Stimulated activated naive B cell treated with anti-CD40 and anti-IgM and Interleukin-4, amounts not matched to agents 10 μg/mL and 1 μg/mL and 100 μg/mL, for 72 hours (primary cell): ENCODE data around the gene SLC22A23.
A peak's percentile ranks its signal among the peaks of the same experiment; 100 is the strongest.

ENCODE experiments used
- ATAC-seq, 2 donors: fragments of 150-1000 bp; cut with Tn5 transposase; replicated peaks; 2 replicates each; pipeline ENCODE4 v1.10.0; 2021; ENCODE audit warnings: moderate library complexity in 1 of 2
- DNase-seq: peaks from one replicate; pipeline ENCODE4 v3.0.0; 2021
- H3K27ac Mint-ChIP-seq: one replicate; pipeline ENCODE4 v1.8.0; 2022; ENCODE audit warnings: mild to moderate bottlenecking, mixed read lengths
- H3K27me3 Mint-ChIP-seq, 2 donors: one replicate each; pipeline ENCODE4 v1.8.0; 2022; ENCODE audit warnings: mixed read lengths in 2 of 2
- H3K36me3 Mint-ChIP-seq, 2 donors: one replicate each; pipeline ENCODE4 v1.8.0; 2022; ENCODE audit warnings: mixed read lengths in 2 of 2, mild to moderate bottlenecking in 1 of 2
- H3K4me1 Mint-ChIP-seq, 2 donors: one replicate each; pipeline ENCODE4 v1.8.0; 2022; ENCODE audit warnings: mixed read lengths in 2 of 2, mild to moderate bottlenecking in 1 of 2
- H3K4me3 Mint-ChIP-seq, 2 donors: one replicate each; pipeline ENCODE4 v1.8.0; 2022; ENCODE audit warnings: mild to moderate bottlenecking in 2 of 2, mixed read lengths in 2 of 2, moderate library complexity in 1 of 2
- H3K9me3 Mint-ChIP-seq, 2 donors: one replicate each; pipeline ENCODE4 v1.8.0; 2022; ENCODE audit warnings: mixed read lengths in 2 of 2, mild to moderate bottlenecking in 1 of 2

SLC22A23 gene

DNA sequence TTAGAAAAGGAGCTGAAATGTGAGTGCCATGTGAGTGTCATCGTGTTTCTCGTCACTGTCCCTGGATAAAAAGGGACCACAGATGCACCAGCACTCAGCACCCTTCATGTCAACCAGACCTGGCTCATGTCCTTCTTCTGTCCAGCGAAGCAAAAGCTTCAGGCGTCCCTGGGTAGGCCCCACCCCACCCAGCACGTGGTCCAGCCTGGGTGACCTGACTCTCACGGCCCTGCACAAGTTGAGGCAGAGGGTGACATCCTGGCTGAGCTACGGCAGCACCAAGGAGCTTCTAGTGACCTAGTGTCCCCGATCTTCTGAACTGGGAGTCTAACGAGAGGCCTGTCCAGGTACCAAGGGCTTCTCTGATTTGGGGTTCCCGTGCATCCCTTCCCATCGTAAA lies 160.3 kb downstream of the SLC22A23 start:
- no peaks in the 10 kb centered on the region for H3K9me3 Mint-ChIP-seq
- no peak overlapping the region for H3K4me3 Mint-ChIP-seq
- H3K36me3 Mint-ChIP-seq = no peaks in the 10 kb centered on the region
- DNase-seq (no peak), ATAC-seq (no peak)
- peaks cover 20 to 21% of the 10 kb centered on the region in 2 donors for H3K27me3 Mint-ChIP-seq
- no peak overlapping the region for H3K27ac Mint-ChIP-seq
- peaks cover 0 to 2% of the 10 kb centered on the region in 2 donors for H3K4me1 Mint-ChIP-seq

DNA sequence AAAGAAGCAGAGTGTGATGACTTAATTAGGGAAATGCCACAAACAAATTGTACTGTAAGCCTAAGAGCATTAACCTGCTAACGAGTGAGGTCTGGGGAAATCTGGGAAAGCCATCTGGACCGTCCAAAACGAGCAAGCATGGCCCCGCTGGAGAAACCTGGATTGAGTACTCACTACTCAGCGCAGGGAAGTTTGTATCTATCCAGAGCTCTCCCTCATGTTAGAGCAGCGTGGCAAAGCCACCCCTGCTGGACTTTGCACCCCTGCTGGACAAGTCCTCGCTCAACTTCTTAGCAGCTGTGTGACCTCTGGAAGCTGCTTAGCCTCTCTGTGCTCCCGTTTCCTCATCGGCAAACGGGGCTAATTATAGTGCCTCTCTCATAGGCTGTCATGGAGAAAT lies 160.8 kb downstream of the SLC22A23 start:
- Mint-ChIP-seq H3K27me3 (peaks cover 20 to 21% of the 10 kb centered on the region in 2 donors), H3K9me3 (no peaks in the 10 kb centered on the region), H3K27ac (no peak overlapping the region), H3K36me3 (no peaks in the 10 kb centered on the region), H3K4me3 (no peak overlapping the region), H3K4me1 (peaks cover 0 to 2% of the 10 kb centered on the region in 2 donors)
- ATAC-seq (no peak), DNase-seq (no peak)

DNA sequence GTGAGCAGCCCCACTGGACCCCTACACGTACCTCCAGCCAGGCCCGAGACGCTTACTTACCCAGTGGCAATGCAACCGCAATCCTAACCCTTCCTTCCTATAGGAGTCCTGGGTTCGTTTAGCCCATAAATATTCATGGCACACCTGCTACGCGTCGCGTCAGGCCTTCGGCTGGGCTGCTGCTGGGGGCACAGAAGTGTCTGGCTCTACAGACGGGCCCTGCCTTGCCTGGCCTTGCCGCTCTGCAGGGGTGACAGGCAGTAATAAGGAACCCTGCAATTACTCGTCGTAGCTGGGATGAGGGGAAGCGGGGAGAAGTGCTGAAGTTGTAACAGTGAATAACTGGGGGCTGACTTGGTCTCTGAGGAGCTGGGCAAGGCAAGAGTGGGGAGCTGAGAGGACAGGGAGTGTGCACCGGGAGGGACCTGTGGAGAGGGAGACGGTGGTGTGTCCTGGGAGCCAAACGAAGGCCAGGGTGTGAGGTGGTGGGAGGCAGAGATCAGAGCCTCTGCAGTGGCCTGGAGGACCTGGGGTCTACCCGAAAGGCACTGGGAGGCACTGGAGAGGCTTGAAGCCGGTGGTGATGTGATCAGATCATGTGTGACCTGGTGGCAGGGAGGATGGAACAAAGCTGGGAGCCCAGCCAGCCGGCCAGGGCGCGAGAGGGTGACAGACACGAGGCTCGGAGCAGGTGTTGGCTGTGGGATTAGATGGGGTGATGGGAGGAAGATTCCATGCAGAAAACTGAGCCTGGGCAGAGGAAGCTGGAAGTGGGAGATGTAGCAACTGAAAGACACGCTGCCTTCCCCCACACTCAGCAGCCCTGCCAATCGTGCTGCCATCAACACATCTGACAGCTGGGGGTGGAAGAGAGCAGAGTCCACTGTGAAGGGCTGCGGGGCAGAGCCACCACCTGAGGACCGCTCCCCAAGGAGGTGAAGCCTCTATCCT lies 161.7 kb downstream of the SLC22A23 start:
- H3K36me3 Mint-ChIP-seq = no peaks in the 10 kb centered on the region
- ATAC-seq = no peak
- no peak overlapping the region for H3K4me3 Mint-ChIP-seq
- H3K27ac Mint-ChIP-seq = peak overlapping the region; percentile 75
- peaks cover 16 to 21% of the 10 kb centered on the region in 2 donors for H3K27me3 Mint-ChIP-seq
- H3K4me1 Mint-ChIP-seq = peaks cover 0 to 2% of the 10 kb centered on the region in 2 donors
- no peak for DNase-seq
- no peaks in the 10 kb centered on the region for H3K9me3 Mint-ChIP-seq

DNA sequence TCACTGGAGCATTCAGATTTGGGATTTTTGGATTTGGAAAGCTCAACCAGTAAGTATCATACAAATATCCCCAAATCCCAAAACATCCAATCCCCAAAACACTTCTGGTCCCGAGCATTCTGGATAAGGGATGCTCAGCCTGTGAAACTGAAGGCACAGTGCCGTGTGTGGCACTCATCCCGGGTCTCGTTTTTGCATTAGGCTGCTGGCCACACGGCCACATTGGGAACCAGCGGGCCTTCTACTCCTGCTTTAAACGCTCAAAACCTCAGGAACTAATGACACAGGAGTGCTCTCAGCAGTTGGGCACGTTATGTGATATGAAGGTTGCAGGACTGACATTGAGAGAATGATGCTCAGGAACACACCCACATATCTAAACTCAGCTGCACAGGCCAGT lies 162.5 kb downstream of the SLC22A23 start:
- Mint-ChIP-seq H3K4me1 (peaks cover 6 to 7% of the 10 kb centered on the region in 2 donors), H3K4me3 (no peak overlapping the region), H3K27ac (no peak overlapping the region), H3K27me3 (peaks cover 13 to 21% of the 10 kb centered on the region in 2 donors), H3K9me3 (no peaks in the 10 kb centered on the region), H3K36me3 (no peaks in the 10 kb centered on the region)
- ATAC-seq (no peak), DNase-seq (no peak)

DNA sequence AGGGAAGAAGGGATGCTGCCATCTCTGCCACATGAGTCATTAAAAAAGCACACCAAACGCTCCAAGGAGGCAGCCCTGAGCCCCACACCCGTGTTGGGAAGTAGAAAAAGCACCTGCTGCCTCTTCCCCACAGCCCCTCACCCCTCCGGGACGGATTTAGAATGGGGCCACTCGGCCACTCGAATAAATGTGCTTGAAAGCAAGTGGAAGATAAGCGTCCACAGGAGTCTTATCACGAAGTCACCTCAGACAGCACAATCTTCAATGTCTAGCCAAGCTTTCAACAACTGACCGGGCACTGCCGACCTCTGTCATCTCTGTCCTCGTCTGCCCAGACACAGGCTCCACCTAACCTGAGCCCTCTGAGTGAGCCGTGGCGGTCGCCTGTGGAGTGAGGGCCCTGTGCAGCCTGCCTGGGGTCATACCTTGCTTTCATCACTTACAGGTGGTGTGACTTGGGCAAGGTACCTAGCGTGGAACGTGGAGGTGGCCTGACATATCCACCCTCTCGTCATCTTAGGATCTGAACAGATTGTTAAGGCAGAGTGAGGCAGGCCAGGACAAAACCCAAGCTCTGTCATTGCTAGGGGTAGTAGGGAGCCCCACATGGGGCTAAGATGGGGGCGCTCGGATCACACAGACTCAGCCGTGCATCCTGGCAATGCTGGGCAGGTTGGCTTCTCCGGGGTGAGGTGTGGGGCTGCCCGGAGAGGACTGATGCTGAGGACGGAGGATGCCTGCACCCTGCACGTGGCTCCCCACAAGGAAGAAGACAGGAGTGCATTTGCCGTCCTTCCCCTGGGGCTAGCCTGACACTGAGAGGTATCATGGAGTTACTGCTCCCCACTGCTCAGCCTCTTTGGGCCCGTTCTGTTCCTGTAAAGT lies 163.3 kb downstream of the SLC22A23 start:
- Mint-ChIP-seq H3K9me3 (no peaks in the 10 kb centered on the region), H3K36me3 (no peaks in the 10 kb centered on the region), H3K27me3 (peaks cover 13 to 21% of the 10 kb centered on the region in 2 donors), H3K4me1 (peaks cover 6 to 7% of the 10 kb centered on the region in 2 donors), H3K27ac (no peak overlapping the region), H3K4me3 (no peak overlapping the region)
- ATAC-seq = no peak
- DNase-seq = no peak

DNA sequence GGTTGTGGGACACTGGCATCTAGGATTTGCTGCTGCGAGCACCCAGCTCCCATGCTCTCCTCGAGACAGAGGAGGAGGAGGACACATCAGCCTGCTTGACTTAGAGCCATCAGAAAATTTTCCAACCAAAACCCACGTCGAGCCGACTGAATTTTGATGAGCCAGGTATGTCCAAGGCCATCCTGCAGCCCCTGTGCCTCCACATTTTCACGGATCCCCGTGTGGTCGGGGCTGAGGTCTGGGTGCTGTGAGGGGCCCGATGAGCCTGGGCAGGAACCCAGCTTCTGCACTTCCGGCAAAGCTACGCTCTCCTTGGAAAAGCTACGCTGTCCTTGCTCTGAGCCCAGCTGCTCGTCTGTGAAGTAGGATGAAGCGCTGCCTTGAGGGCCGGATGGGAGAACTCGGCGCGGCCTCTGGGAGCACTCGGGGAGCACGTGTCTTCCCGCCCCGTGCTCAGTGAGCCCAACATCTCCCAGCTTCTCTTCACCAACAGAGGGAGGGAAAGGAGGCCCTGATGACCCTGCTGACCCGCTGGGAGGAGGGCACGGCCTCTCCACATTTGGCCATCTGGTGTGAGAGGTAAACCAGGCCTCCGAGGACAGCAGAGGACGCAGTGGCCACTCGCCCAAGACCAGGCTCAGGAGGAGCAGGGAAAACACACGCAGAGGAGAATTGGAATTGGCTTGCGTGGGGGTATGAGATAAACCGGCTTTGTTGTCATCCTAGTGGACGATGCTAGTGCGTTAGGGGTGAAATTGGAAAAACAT lies 164.2 kb downstream of the SLC22A23 start:
- Mint-ChIP-seq H3K4me1 (peaks cover 7 to 9% of the 10 kb centered on the region in 2 donors), H3K36me3 (no peaks in the 10 kb centered on the region), H3K4me3 (no peak overlapping the region), H3K27me3 (peaks cover 12 to 13% of the 10 kb centered on the region in 2 donors), H3K9me3 (no peaks in the 10 kb centered on the region), H3K27ac (no peak overlapping the region)
- no peak for DNase-seq
- no peak for ATAC-seq

DNA sequence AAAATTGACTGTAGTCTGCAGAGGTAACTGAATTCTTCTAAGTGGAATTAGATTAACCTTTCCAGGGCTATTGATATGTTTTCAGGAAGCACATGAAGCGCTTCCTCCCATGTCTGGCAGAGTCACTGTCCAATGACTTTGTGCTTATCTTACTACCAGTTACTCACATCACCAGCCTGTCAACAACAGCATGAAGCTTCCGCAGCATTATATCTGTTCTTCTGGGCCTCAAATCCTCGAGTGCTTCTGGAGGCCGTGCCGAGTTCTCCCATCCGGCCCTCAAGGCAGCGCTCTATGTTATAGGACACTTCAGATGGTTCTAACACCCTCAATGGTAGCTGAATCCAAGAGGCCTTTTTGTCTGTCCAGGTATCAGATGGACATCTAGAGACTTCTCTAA lies 164.9 kb downstream of the SLC22A23 start:
- Mint-ChIP-seq H3K4me1 (peaks cover 7 to 9% of the 10 kb centered on the region in 2 donors), H3K27ac (no peak overlapping the region), H3K36me3 (peaks cover 0 to under 1% of the 10 kb centered on the region in 2 donors), H3K9me3 (no peaks in the 10 kb centered on the region), H3K27me3 (peaks cover 10 to 13% of the 10 kb centered on the region in 2 donors), H3K4me3 (no peak overlapping the region)
- DNase-seq (no peak), ATAC-seq (no peak)

DNA sequence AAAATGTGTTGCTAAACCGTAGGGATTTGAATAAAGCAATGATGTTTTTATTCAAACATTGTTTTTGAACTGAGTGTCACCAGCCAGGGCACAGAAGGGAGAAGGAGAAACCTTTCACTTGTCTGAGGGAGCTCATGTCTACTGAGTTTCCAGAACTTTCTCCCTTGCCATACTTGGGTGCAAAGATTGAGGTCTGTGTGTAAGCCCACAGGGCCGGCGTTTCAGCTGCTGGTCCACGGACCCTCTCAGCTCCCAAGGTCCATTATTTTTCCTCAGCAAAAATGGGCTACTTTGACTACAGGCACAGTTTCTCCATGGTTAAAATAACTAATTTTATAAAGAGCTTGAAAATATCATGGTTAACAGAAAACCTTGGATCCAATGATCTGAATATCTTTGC lies 165.5 kb downstream of the SLC22A23 start:
- Mint-ChIP-seq H3K9me3 (no peaks in the 10 kb centered on the region), H3K36me3 (peaks cover 0 to 3% of the 10 kb centered on the region in 2 donors), H3K4me3 (no peak overlapping the region), H3K27me3 (peaks cover 5 to 13% of the 10 kb centered on the region in 2 donors), H3K27ac (no peak overlapping the region), H3K4me1 (peaks cover 7 to 9% of the 10 kb centered on the region in 2 donors)
- DNase-seq (no peak), ATAC-seq (no peak)

DNA sequence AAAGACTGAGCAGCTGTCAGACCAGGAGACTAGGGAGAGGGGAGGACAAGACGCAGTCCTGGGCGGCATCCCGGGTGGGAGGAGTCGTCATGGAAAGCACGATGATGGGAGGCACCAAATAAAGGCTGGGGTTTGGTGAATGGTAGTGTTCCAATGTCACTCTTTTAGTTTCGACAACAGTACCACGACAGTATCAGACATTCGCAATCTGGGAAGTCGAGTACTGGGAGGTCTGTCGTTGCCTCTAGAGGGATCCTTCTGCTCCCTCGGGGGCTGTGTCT lies 166.0 kb downstream of the SLC22A23 start:
- DNase-seq = no peak
- no peaks in the 10 kb centered on the region for H3K9me3 Mint-ChIP-seq
- peaks cover 5 to 13% of the 10 kb centered on the region in 2 donors for H3K27me3 Mint-ChIP-seq
- no peak overlapping the region for H3K27ac Mint-ChIP-seq
- H3K4me1 Mint-ChIP-seq = peaks cover 7 to 9% of the 10 kb centered on the region in 2 donors
- peaks cover 0 to 3% of the 10 kb centered on the region in 2 donors for H3K36me3 Mint-ChIP-seq
- no peak overlapping the region for H3K4me3 Mint-ChIP-seq
- ATAC-seq = no peak

DNA sequence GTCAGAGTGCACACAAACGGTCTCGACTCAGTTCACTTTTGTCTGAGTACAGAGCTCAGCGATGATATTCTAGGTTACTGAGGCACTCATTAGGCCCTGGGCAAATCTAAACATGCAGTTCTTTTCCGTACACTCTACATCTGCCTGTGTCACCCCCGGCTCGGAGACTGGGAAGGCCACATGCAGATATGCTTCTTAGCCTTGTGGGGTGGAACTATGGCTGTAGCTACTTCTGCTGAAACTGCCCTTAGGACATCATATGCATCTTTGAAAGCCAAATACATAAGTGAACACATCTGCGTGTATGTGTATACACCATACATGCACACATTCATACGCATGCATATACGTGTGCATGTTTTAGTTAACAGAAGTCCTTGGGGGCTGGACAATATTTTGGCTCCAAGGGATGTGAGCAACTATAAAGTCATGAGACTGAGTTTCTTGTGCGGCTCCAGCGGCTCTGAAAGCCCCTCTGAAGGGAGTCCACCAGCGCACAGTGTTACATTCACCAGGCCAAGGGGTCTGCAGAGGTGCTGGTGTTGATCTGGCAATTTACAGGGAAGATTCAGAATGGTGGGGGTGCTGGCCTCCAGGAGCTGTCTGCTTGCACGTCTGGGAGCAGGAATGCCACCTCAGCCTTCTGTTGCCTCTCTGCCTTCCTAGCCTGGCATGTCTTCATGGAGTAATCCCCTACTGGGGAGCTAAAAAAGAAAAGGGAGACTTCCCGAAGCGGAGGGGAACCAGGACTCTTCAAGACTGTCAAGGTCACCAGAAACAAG lies 166.5 kb downstream of the SLC22A23 start:
- H3K9me3 Mint-ChIP-seq = no peaks in the 10 kb centered on the region
- H3K4me1 Mint-ChIP-seq = peaks cover 7 to 9% of the 10 kb centered on the region in 2 donors
- DNase-seq (no peak), ATAC-seq (no peak)
- H3K4me3 Mint-ChIP-seq = no peak overlapping the region
- H3K27me3 Mint-ChIP-seq = peaks cover 5 to 9% of the 10 kb centered on the region in 2 donors
- H3K27ac Mint-ChIP-seq = no peak overlapping the region
- H3K36me3 Mint-ChIP-seq = peaks cover 0 to 5% of the 10 kb centered on the region in 2 donors

DNA sequence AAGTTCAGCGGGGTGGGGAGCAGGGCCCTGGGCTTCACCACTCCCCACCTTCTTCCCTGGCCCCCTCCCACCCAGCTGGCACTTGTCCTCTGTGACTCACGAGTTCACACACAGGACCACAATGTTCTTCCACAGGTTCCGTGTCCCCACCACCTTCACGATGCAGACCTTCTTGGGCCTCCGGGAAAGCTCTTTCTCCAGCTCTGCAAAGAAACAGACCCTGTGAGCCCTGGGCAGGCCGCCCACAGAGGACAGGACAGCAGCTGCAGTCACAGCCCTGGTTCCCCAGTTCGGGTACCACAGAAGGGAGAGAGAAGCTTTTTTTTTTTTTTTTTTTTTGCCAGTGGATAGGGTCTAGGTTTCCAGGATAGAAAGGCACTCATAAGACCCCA lies 167.2 kb downstream of the SLC22A23 start:
- H3K36me3 Mint-ChIP-seq = peaks cover 1 to 5% of the 10 kb centered on the region in 2 donors
- H3K9me3 Mint-ChIP-seq = no peaks in the 10 kb centered on the region
- peaks cover 0 to 2% of the 10 kb centered on the region in 2 donors for H3K27me3 Mint-ChIP-seq
- peaks cover 7% of the 10 kb centered on the region in 2 donors for H3K4me1 Mint-ChIP-seq
- no peak for DNase-seq
- H3K4me3 Mint-ChIP-seq = no peak overlapping the region
- no peak for ATAC-seq
- H3K27ac Mint-ChIP-seq = no peak overlapping the region

DNA sequence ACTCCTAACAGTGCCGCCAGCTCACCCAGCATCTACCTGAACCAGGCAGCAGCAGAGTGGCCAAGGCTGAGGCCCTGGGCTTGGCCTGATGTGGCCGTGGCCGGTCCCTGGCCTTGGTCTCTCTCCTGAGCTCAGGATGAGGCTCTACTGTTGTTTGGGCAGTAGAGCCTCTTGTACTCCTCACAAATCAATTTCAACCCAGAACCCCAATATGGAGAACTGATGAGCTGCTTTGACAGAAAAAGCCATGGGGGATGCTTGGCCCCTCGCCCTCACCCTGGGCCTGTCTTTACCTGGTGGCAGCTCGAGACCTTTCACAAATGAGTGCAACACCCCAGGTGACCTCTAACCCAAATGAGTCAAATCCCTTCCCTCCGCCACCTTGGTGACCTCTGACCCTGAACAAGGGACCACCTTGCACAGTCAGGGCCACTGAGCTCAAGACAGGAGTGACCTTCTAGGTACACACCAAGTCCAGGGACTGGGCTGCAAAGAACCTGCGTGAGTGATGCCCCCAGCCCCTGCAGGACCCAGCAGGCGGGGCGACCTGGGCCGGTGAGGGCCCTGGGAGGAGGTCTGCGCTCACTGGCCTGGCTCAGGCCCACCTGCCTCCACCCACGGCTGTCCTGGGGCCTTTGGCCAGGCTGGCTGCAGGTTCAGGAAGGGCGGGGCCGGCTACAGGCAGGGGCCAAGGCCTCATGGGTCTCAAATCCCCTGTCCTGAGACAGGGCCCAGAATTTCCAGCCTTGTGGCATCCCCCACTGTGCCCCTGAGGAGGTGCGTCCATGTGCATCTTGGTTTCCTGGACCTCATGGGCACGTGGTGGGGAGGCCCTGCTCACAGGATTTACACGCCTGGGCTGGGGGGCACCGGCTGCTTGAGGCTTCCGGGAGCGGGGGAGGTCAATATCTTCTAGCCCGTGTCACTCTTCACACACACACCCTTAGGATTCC lies 167.9 kb downstream of the SLC22A23 start:
- peaks cover 2 to 5% of the 10 kb centered on the region in 2 donors for H3K36me3 Mint-ChIP-seq
- no peaks in the 10 kb centered on the region for H3K9me3 Mint-ChIP-seq
- H3K27me3 Mint-ChIP-seq = no peaks in the 10 kb centered on the region
- peaks cover 7% of the 10 kb centered on the region in 2 donors for H3K4me1 Mint-ChIP-seq
- ATAC-seq = no peak
- no peak overlapping the region for H3K27ac Mint-ChIP-seq
- no peak overlapping the region for H3K4me3 Mint-ChIP-seq
- DNase-seq = no peak
